ENCODE data around the gene GLDN. TPM values are rescaled to one million over a fixed set of nuclear protein-coding genes. Genes with fewer than 3 reads are reported as not detected.

Gene GLDN
- total RNA-seq, 1 experiment from 2014 or later: 0.15 TPM

- Histone ChIP-seq H4K20me1 (ENCODE audit: low read length) (no peaks in the 10 kb centered on the region), H3K27me3 (ENCODE audit: low read length) (no peaks in the 10 kb centered on the region), H3K27ac (ENCODE audit: low read length) (no peak overlapping the region), H3K9me2 (replicated peaks; ENCODE audit: low read length) (no peaks in the 10 kb centered on the region), H3K9ac (ENCODE audit: low read length) (no peak overlapping the region), H3K4me1 (ENCODE audit: insufficient read depth, low read length) (no peaks in the 10 kb centered on the region), H2AFZ (ENCODE audit: low read length) (no peak overlapping the region), H3K9me3 (ENCODE audit: low read length) (no peaks in the 10 kb centered on the region), H3K79me2 (ENCODE audit: low read length) (no peaks in the 10 kb centered on the region), H3K36me3 (ENCODE audit: low read depth, low read length) (no peaks in the 10 kb centered on the region), H3F3A (ENCODE audit: low read length, unreplicated experiment) (no peaks in the 10 kb centered on the region), H3K4me2 (ENCODE audit: low read length) (no peak overlapping the region), H3K4me3 (ENCODE audit: low read length) (no peak overlapping the region)
- ATAC-seq (no peak), DNase-seq (no peak)
- intact Hi-C loops (cut with micrococcal nuclease): no loop called here
- no TSS peak for BruUV-seq (replicated peaks)
- no peak for TF ChIP-seq CTCF (conservative IDR thresholded peaks at IDR 0.05; ENCODE audit: low read depth, low read length)
- TF ChIP-seq EZH2 (IDR thresholded peaks at IDR 0.05; ENCODE audit: low read length, unreplicated experiment): no peak
- ChIA-PET CTCF (no interaction called here), POLR2A (ENCODE audit: unreplicated experiment) (no interaction called here)
These were observed 7.4 kb upstream of the GLDN start for GRCh38 chr15:51334011-51334451.

GRCh38 chr15:51335087-51335486 lies 6.4 kb upstream of the GLDN start:
- intact Hi-C loops (cut with micrococcal nuclease): no loop called here
- Histone ChIP-seq H3K4me3 (ENCODE audit: low read length) (no peak overlapping the region), H3F3A (ENCODE audit: low read length, unreplicated experiment) (no peaks in the 10 kb centered on the region), H3K4me1 (ENCODE audit: insufficient read depth, low read length) (no peaks in the 10 kb centered on the region), H3K9me3 (ENCODE audit: low read length) (no peaks in the 10 kb centered on the region), H2AFZ (ENCODE audit: low read length) (no peak overlapping the region), H3K79me2 (ENCODE audit: low read length) (no peaks in the 10 kb centered on the region), H3K27me3 (ENCODE audit: low read length) (no peaks in the 10 kb centered on the region), H3K27ac (ENCODE audit: low read length) (no peak overlapping the region), H3K9me2 (replicated peaks; ENCODE audit: low read length) (no peaks in the 10 kb centered on the region), H3K36me3 (ENCODE audit: low read depth, low read length) (no peaks in the 10 kb centered on the region), H4K20me1 (ENCODE audit: low read length) (no peaks in the 10 kb centered on the region), H3K9ac (ENCODE audit: low read length) (no peak overlapping the region), H3K4me2 (ENCODE audit: low read length) (no peak overlapping the region)
- no TSS peak for BruUV-seq (replicated peaks)
- ChIA-PET CTCF (no interaction called here), POLR2A (ENCODE audit: unreplicated experiment) (no interaction called here)
- ATAC-seq (no peak), DNase-seq (no peak)
- TF ChIP-seq EZH2phosphoT487 (IDR thresholded peaks at IDR 0.05; ENCODE audit: borderline replicate concordance, low read length) (no peak), CTCF (conservative IDR thresholded peaks at IDR 0.05; ENCODE audit: low read depth, low read length) (no peak), EZH2 (IDR thresholded peaks at IDR 0.05; ENCODE audit: low read length, unreplicated experiment) (no peak)

GRCh38 chr15:51335538-51336410 lies 5.7 kb upstream of the GLDN start:
- no peaks in the 10 kb centered on the region for H3F3A ChIP-seq (ENCODE audit: low read length, unreplicated experiment)
- CTCF ChIA-PET: no interaction called here
- H3K9me3 ChIP-seq (ENCODE audit: low read length): no peaks in the 10 kb centered on the region
- no peaks in the 10 kb centered on the region for H3K27me3 ChIP-seq (ENCODE audit: low read length)
- no peak overlapping the region for H3K4me2 ChIP-seq (ENCODE audit: low read length)
- BruUV-seq (replicated peaks): no TSS peak
- H3K4me3 ChIP-seq (ENCODE audit: low read length): no peak overlapping the region
- POLR2A ChIA-PET (ENCODE audit: unreplicated experiment): no interaction called here
- H2AFZ ChIP-seq (ENCODE audit: low read length): no peak overlapping the region
- no peak for ATAC-seq
- intact Hi-C loops (cut with micrococcal nuclease): no loop called here
- H4K20me1 ChIP-seq (ENCODE audit: low read length): no peaks in the 10 kb centered on the region
- no peak overlapping the region for H3K9ac ChIP-seq (ENCODE audit: low read length)
- H3K27ac ChIP-seq (ENCODE audit: low read length): no peak overlapping the region
- no peaks in the 10 kb centered on the region for H3K79me2 ChIP-seq (ENCODE audit: low read length)
- TF ChIP-seq EZH2 (IDR thresholded peaks at IDR 0.05; ENCODE audit: low read length, unreplicated experiment): no peak
- TF ChIP-seq EZH2phosphoT487 (IDR thresholded peaks at IDR 0.05; ENCODE audit: borderline replicate concordance, low read length): no peak
- TF ChIP-seq CTCF (conservative IDR thresholded peaks at IDR 0.05; ENCODE audit: low read depth, low read length): no peak
- H3K9me2 ChIP-seq (replicated peaks; ENCODE audit: low read length): no peaks in the 10 kb centered on the region
- no peak for DNase-seq
- H3K4me1 ChIP-seq (ENCODE audit: insufficient read depth, low read length): no peaks in the 10 kb centered on the region
- no peaks in the 10 kb centered on the region for H3K36me3 ChIP-seq (ENCODE audit: low read depth, low read length)
